Activated T-cell treated with anti-CD3 and anti-CD28 coated beads for 4 hours (primary cell): ENCODE data around the gene SYNPO.

Experiments
- DNase-seq: peaks from one replicate; pipeline ENCODE4 v3.0.0-alpha.2; 2020

Gene SYNPO

DNA sequence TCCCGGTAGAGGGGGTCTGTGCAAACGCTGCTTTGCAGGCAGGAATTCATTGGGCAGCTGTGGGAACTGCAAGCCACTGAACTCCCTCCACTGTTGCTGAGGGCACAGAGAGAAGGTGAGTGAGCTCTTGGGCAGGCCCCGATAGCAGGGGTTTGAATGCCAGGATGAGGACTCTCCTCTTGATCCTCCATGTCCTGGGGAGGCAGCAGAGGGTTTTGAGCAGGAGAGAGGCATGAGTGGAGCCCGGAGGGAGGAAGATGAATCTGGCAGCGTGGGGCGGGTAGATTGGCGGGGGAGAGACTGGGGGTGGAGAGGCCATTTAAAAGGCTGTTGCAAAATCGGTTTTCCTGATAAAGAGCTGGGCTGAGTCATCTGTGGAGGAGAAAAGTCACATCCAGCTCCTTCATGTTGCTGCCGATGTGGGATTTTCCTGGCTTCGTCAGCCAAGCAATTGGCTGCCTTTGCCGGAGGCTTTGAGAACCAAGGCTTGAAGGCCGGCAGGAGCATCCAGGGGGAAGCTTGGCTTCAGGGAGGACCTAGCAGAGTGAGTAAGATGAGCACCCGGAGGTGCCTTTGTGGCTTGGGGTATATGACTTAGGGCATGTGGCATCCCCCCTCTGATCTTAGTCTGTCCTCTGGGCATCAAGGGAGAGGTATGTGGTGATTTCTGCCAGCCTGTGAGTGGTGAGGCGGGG lies at the start of gene SYNPO:
SYNPO (plus strand) TSS at position 350 of the 695 bp plus-strand sequence. CDS start 7,616 bp downstream, outside the sequence.
- DNase-seq = no peak

- DNase-seq = no peak
Observed at GRCh38 chr5:150590979-150591695, 49.3 kb upstream of the SYNPO start.

GRCh38 chr5:150593593-150593992 lies 46.9 kb upstream of the SYNPO start:
- DNase-seq = no peak

- no peak for DNase-seq
Observed at GRCh38 chr5:150593996-150594395, 46.5 kb upstream of the SYNPO start.

GRCh38 chr5:150595466-150596031 lies 44.9 kb upstream of the SYNPO start:
- no peak for DNase-seq

- no peak for DNase-seq
Observed at GRCh38 chr5:150596313-150596712, 44.1 kb upstream of the SYNPO start.

DNA sequence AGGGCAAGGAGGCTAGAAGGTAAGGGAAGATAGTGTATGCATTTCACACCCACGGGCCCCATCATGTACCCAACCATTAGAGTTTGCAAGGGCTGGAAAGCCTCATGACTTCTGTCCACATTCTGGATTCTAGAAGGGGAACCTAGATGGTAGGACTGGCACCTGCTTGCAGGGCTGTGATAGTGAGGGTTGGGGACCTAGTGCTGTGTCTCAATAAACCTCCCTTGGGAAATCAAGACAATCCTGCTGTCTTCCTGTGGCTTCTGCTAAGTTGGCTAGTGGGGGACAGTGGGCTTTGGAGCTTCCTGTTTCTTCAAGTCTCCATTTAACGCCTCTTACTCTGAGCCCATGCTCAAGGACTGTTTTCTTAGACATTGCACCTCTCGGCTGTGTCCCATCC lies 43.6 kb upstream of the SYNPO start:
- no peak for DNase-seq

DNA sequence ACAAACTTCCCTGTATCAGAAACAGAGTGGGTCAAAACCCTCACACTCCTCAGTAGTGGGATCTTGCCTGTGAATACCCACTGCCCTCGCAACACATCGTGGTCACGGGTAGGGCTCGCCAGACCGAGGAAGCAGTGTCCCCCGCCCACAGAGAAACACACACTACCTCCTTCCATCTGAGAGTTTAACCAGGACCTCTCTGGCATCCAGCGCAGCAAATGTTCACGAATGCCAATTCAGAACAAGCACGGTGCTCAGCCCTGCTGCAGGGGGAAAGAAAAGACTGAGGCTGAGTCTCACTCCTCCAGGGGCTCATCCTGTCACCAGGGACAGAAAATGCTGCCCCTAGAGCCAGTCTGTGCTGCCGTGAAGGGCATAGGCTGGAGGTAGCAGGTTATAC lies 42.5 kb upstream of the SYNPO start:
- DNase-seq = no peak

DNA sequence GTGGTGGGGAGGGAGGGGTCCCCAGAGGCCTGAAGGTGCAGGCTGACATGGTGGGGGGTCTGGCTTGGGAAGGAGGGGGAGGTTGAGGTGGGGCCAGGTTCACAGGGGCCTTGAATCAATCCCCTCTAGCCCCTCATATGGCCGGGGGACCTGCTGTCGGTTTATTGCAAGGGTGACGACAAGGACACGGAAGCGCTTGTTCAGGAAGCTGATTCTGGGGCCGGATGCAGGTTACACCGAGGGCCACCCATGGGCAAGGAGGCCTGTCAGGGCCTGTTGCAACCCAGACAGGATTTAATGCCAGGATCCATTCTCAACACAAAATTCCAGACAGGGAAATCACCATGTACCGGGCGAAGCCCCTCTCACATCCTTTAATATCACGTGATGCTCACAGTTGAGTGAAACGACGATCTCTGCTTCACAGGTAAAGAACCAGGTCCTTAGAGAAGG lies 41.6 kb upstream of the SYNPO start:
- DNase-seq = no peak

GRCh38 chr5:150599281-150599680 lies 41.2 kb upstream of the SYNPO start:
- DNase-seq = no peak

GRCh38 chr5:150599917-150600511 lies 40.4 kb upstream of the SYNPO start:
- no peak for DNase-seq

DNA sequence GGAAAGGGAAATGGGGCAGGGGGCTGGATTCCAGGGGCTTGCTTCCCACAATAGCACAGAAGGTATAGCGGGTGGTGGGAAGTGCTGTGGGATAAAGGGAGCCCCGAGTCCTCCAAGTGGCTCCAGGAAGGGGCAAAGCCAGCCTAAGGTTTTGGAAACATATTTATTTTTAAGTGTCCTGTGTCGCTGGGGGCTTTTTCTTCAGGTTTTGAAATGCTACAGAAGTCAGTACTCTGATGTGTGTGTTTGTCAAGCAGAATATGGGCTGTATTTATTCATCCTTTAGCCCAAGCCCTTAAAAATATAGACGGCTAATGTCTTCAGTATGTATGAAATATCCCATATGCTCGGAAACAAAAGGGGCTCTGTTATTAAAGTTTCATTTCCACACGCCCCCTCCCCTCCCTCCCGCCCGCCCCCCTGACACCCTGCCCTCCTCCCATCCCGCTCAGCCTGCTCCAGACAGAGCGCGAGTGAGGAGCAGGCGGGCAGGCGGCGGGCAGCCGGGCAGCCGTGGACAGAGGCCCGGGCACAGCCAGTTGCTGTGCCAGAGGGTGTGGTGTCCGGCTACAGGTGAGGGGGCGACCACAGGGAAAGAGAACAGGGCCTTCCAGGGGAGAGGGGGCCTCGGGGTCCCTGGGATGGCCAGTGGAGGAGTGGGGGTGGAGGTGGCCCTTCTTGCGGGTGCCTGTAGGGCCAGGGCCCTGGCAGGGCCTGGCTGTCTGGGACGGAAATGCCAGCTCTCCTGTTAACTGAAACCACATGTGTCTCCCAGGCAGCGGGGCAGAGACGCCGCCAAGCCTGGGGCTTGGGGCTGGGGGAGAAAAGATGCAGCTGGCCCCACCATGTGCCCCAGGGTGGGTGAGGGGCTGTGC lies 39.6 kb upstream of the SYNPO start:
- no peak for DNase-seq

- DNase-seq = no peak
Observed at GRCh38 chr5:150601491-150602345, 38.7 kb upstream of the SYNPO start.

GRCh38 chr5:150603052-150603451 lies 37.4 kb upstream of the SYNPO start:
- DNase-seq = no peak

DNA sequence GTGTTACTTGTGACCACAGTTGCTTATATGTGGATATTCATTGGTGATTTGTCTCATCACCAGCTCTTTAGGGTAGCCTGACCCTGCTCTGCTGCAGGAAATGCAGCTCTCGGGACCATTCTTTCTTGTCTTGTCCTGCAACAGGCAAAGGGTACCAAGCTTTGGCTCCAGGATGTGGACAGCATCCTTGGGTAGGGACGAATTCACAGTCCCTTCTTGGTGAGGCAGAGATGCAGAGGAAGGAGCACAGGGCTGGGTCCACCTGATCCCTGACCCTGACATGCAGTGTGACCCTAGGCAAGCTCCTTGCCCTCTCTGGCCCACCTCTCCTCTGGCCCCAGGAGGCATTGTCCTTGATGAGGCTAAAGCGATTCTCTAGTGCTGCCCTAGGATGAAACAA lies 37.0 kb upstream of the SYNPO start:
- no peak for DNase-seq

DNA sequence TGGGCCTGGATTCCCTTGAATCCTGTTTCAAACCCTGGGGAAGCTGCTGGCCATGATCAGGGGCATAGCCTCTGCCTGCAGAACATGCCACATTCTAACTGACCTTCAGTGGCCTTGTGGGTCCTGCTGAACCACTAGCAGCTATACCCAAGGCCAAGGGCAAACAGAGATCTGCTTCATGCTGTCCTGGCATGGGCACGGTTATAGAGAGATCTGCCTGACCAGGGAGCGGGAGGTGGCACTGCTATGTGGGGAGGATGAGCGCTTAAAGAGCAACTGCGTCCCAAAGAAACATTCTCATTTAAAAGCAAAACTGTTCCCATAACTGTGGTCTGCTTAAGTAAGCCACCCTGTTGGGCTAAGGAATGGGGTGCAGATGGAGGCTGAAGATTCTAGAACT lies 36.5 kb upstream of the SYNPO start:
- DNase-seq = no peak

DNA sequence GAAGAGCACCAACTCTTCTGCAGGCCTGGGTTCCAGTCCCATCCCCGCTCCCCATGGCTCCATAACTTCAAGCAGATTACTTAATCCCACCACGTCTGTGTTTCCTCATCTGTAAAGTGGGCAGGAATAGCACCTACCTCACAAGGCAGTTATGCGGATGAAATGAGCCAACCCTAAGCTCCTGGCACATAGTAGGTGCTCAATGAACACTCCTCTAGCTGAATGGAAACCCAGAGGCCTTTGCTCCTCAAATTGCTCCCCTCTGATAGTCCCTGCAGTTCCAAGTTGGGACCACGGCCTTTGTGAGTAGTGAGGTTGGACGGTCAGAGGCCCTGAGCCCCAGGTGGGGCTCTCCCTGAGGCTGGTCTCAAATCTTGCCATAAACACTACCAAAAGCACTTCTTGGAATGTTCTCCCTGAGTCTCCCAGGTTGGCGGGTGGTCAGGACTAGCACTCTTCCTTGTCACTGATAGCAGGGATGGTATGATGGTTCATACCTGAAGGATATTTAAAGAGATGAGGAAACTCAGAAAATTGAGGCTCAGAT lies 35.5 kb upstream of the SYNPO start:
- no peak for DNase-seq

DNA sequence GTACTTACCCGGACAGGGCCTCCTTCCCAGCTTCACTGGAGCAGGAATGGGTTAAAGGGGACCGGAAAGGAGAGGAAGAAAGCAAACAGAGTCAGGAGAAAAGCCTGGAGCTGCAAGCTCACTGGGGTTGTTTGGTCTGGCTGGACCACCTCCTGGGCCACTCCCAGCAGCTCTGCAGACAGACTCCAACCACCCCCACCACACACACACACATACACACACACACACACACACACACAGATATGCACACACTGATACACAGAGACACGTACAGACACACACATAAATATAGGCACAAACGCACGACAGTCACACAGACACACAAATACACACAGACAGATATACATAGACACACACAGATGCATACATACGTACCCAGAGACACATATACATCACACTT lies 34.9 kb upstream of the SYNPO start:
- no peak for DNase-seq

DNA sequence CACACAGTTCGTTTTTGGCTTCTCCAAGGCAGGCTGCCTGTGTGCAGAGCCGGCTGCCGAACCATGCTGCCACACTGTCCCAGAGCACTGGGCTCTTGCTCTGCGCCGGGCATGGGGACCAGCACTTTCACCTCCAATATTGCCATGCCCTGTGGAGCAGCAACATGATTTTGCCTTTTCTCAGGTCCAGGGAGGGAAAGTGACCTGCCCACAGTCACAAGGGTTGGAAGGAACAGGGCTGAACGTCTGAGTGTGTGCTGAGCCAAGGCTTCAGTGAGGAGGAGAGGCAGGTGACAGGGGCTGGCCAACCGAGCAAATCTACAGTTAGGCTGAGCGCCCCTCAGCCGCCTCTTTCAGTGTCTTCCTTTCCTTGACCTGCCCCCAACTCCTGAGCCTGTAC lies 34.0 kb upstream of the SYNPO start:
- DNase-seq = no peak

DNA sequence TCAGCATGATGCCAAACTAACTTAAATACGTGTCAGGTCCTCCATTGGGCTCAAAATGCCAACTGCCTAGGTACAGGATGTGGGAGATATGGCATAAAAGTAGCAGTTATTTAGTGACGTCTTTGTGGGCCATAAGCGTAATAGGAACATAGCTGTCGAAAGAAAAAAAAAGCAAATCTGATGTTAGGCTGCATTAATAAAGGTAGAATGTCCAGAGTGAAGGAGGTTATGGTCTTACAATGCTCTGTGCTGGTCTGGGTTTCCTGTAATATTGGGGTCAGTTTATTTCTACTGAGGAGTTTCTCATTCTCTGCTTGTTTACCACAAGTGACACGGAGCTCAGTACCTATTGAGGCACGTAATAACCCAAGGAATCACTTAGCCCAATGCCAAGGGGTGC lies 33.4 kb upstream of the SYNPO start:
- no peak for DNase-seq

DNA sequence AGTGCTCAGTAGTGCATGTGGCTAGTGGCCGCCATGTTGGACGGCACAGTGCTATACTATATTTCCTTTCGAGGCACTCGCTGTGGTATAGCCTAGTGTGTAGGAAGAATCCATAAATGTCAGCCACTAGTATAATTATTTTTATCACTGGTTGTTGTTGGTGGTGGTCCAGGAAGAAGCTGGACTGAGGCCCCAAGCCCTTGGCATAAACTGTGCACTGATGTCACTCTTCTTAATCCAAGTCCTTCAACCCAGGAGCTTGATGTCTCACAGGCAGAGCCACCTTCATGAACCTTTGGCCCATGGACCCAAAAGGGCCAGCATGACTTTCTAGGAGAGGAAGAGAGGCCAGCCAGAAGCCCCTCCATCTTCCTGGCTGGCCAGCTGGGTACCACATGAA lies 32.5 kb upstream of the SYNPO start:
- DNase-seq = no peak

GRCh38 chr5:150608991-150609390 lies 31.5 kb upstream of the SYNPO start:
- DNase-seq = no peak
